GM19328 (cell line): Measurements from ENCODE around the gene HTR2B.
"Not testable (repeated sequence)": the region's sequence is repeated elsewhere in the genome, so short reads cannot be mapped to it uniquely, and the experiment has no call there.

Experiments used
- ATAC-seq: cut with Tn5 transposase; IDR thresholded peaks from one replicate; pipeline ENCODE4 v1.9.1; 2021; ENCODE audit warnings: mild to moderate bottlenecking, moderate library complexity; ENCODE audit not compliant: unreplicated experiment

The HTR2B gene

GRCh38 chr2:231099918-231100317 lies 24.9 kb downstream of the HTR2B start:
- no peak for ATAC-seq

DNA sequence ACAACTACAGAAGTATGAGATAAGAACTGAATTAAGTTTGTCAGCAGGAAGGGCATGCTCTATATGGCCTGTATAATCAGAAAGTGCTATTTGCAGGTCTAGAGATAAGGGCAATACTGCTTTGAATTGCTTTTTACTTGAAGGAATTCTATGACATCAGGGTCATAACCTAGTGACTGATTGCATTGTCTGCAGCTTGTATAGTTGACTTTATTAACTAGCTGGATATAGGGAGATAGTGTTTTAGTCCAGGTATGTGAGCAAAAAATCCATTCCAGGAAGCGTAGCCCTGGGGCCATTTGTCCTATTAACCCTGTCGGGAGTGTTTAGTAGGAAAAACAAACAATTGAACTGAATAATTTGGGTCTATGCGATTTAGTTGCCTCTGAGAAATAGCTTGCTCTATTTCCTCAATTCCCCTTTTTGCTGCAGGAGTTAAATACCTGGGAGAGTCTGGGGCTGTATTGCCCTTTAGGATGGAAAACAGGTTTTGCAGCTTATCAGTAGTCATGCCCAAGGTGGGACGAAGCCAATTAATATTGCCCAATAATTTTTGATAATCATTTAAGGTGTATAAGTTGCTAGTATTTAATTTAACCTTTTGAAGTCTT lies 30.0 kb downstream of the HTR2B start:
- no peak for ATAC-seq

DNA sequence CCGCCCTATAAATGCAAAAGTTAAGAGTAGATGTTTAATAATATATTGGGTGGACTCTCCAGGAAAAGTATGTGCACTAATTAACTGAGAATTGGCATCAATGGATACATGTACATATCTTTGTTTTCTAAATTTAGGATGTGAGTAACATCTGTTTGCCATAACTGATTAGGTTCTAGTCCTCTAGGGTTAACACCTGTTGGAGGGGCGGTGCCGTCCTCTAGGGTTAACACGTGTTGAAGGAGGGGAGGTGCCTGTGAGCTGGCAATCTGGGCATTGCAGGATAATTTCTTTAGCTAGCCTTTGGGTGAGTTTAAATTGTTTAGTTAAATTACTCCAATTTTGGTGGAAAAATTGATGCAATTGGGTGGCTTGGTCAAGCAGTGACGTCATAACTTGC lies 30.9 kb downstream of the HTR2B start:
- no peak for ATAC-seq

GRCh38 chr2:231088754-231089153 lies 36.1 kb downstream of the HTR2B start:
- ATAC-seq: no peak

GRCh38 chr2:231084565-231084964 lies 40.3 kb downstream of the HTR2B start:
- ATAC-seq: no peak

DNA sequence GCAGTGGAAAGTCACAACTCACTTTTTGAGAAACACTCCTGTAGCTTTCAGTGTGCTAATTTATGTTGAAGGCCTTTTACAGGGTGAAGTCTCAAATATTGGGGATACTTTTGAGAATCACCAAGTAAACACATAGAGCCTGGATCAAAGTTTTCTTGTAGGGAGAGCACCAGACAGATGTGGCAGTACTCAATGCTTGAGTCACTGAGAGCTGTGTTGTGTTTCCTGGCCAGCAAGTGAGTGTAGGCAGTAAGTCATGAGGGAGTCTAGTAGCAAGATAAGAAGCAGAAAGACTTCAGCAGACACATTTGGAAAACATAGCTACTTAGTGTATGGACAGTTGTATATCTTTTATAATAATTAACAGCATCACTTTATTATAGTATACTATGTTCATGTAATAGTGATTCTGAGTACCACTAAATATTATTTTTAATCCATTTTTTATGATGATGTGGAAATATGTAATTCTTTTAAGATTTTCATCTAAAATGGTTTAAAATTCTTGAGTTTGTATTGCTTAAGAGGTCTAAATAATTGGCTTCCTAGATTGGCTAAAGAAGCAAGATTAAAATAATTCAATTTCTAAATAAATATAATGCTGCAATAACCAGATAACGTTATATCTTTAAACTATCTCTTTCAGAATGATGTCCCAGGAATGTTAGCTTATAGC lies 55.3 kb downstream of the HTR2B start:
- no peak for ATAC-seq

DNA sequence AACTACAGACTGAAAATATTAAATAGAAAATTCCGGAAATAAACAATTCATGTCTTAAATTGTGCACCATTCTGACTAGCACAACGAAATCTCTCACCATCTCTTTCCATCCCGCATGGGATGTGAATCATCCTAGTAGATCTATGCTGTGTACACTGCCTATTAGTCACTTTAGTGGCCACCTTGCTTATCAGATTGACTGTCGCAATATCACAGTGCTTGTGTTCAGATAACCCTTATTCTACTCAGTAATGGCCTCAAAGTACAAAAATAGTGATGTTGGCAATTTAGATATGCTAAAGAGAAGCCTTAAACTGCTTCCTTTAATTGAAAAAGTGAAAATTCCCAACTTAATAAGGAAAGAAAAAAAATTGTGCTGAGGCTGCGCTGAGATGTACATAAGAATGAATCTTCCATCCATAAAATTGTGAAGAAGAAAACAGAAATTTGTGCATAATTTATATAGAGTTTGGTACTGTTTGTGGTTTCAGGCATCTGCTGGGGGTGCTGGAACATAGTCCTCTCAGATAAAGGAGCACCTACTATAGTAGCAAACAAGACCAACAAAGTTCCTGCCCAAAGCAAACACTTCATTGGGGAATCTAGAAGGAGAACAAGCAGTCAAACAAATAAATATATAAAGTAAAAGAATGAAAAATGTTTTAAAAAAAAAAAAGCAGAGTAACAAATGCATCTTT lies 56.2 kb downstream of the HTR2B start:
- no peak for ATAC-seq

DNA sequence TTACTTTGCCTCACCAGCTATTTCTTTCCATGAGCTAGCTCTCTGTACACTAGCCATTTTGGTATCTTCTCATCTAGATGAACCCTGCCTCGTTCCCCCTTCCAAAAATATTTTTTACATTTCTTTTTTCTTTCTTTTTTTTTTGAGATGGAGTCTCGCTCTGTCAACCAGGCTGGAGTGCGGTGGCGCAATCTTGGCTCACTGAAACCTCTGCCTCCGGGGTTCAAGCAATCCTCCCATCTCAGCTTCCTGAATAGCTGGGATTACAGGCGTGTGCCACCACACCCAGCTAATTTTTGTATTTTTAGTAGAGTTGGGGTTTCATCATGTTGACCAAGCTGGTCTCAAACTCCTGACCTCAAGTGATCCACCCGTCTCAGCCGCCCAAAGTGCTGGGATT lies 57.3 kb downstream of the HTR2B start:
- ATAC-seq: not testable (repeated sequence)

DNA sequence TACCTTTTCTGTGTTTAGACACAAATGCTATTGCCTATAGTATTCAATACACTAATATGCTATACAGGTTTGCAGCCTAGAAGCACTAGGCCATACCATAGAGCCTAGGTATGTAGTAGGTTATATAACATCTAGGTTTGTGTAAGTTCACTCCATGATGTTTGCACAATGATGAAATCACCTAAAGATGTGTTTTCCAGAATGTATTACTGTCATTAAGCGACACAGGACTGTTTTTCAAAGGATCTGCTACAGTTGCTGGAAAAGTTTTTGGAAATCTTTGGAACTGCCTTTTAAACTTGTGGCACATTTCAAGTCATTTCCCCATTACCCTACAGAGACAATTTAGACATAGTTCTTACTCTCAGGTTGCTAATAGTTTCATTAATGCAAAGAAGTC lies 58.9 kb downstream of the HTR2B start:
- ATAC-seq: no peak

DNA sequence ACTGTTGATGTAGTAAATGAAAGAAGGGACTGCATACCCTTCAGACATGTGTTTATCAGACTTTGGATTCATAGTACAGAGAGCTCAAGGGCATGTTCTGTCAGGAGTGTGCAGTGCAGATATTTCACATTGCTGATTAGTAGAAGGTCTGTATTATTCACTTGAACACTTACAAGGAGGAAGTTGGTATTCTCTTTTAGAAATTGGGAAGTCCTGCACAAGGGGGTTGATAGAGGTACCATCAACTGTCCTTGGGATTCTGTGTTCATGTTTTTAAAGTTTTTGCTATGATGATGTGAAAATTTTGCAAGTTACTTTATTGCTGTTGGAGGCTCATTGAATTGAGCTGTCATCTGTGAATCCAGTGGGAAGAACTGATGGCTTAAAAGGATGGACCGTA lies 61.5 kb downstream of the HTR2B start:
- no peak for ATAC-seq

- ATAC-seq: no peak
These were observed 62.1 kb downstream of the HTR2B start for GRCh38 chr2:231062776-231063175.

GRCh38 chr2:231059756-231060155 lies 65.1 kb downstream of the HTR2B start:
- ATAC-seq: no peak

DNA sequence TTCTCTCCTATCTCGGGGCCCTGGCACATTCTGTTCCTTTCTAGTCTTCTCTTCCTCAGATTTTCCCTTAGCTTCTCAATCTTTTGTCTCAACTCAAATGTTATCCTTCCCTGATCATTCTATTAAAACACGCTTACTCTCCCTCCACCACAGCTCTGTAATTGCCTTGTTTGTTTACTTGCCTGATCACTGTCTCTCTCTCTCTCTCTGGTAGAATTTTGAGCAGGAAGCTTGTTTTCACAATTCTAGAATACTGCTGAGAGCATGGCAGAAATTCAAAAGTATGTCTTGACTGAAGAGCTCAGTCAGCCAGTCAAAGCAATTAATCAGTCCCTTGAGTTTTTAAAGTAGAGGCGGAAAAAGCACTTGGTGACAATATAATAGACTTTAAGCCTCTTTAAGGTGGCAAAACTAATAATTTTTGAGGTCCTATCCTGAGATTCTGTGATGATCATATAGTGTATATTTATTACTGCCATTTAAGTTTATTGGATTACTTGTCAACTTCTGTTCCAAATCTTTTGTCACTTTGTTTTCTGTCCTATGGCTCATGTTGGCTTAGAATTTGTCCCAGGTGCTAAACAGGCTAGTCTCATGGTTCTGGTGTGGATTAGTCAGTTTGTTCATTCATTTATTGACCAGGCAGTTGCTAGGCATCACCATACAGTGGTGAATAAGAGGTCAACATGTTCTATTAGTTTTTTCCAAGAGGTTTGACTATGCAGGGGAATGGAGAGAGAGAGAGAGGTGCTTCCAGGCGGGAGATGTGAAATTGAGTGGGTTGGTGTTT lies 65.9 kb downstream of the HTR2B start:
- ATAC-seq: no peak
